SK-N-SH treated with all-trans-retinoic acid at 6 μM for 48 hours (cell line): ENCODE results near the gene UNC13C.

Source experiments
- ARNTL ChIP-seq: fragments of 450-650 bp; formaldehyde crosslinking; IDR thresholded peaks from 2 replicates; pipeline ENCODE4 v1.5.0; 2020; ENCODE audit warnings: low read depth, mild to moderate bottlenecking, moderate library complexity, borderline replicate concordance
- CSDC2 ChIP-seq: fragments of 250-450 bp; sonication (Bioruptor Pico); IDR thresholded peaks from 2 replicates; pipeline ENCODE4 v1.5.0; 2020; ENCODE audit warnings: mild to moderate bottlenecking, moderate library complexity
- OSR1 ChIP-seq: fragments of 250-450 bp; sonication (Bioruptor Pico); IDR thresholded peaks from 2 replicates; pipeline ENCODE4 v1.8.0; 2022; ENCODE audit warnings: moderate library complexity, mild to moderate bottlenecking, inconsistent platforms
- RARB ChIP-seq: fragments of 250-450 bp; sonication (Bioruptor Pico); IDR thresholded peaks from 2 replicates; pipeline ENCODE4 v1.8.0; 2021; ENCODE audit warnings: mild to moderate bottlenecking, moderate library complexity
- TCF4 ChIP-seq: fragments of 250-450 bp; sonication (Bioruptor Pico); IDR thresholded peaks from 2 replicates; pipeline ENCODE4 v1.8.0; 2021; ENCODE audit warnings: mild to moderate bottlenecking, moderate library complexity, borderline replicate concordance
- ZNF70 ChIP-seq: fragments of 450-650 bp; formaldehyde crosslinking; IDR thresholded peaks from 2 replicates; pipeline ENCODE4 v1.5.0; 2020; ENCODE audit warnings: mild to moderate bottlenecking, moderate library complexity
- ZNF8 ChIP-seq: fragments of 450-650 bp; formaldehyde crosslinking; IDR thresholded peaks from 2 replicates; pipeline ENCODE4 v1.5.0; 2020; ENCODE audit warnings: mild to moderate bottlenecking, moderate library complexity
- TF ChIP-seq, protein P1 (sequence below): fragments of 250-450 bp; sonication (Bioruptor Pico); IDR thresholded peaks from 2 replicates; pipeline ENCODE4 v1.5.1; 2020; ENCODE audit warnings: low read depth, mild to moderate bottlenecking, moderate library complexity
- TF ChIP-seq, protein P2 (sequence below): fragments of 250-450 bp; sonication (Bioruptor Pico); IDR thresholded peaks from 2 replicates; pipeline ENCODE4 v1.8.0; 2020; ENCODE audit warnings: mild to moderate bottlenecking, moderate library complexity, borderline replicate concordance

DNA sequence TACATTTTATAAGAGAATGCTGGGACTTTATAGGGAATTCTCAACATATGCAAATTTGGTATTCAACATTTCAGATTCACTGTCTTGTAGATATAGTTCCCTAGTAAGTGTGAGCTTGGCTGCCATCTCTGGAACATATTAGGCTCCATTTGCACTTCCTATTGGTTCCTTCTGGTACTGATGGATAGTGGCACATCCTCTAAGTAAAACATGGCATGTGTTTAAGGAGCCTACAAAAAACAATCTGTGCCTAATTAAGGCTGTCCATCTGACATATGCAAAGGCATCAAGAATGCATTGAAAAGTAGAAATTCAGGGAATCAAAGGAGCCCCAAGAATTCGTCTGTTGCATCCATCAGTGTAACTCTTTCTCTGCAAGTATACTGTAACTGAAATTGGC lies 344.1 kb downstream of the UNC13C start:
- TF ChIP-seq ZNF8 (CRISPR knock-in tag) (no peak), OSR1 (CRISPR knock-in tag) (no peak), ARNTL (no peak), CSDC2 (CRISPR knock-in tag) (no peak), ZNF70 (no peak), TCF4 (CRISPR knock-in tag) (no peak), RARB (CRISPR knock-in tag) (no peak)
- TF ChIP-seq, protein P1, sequence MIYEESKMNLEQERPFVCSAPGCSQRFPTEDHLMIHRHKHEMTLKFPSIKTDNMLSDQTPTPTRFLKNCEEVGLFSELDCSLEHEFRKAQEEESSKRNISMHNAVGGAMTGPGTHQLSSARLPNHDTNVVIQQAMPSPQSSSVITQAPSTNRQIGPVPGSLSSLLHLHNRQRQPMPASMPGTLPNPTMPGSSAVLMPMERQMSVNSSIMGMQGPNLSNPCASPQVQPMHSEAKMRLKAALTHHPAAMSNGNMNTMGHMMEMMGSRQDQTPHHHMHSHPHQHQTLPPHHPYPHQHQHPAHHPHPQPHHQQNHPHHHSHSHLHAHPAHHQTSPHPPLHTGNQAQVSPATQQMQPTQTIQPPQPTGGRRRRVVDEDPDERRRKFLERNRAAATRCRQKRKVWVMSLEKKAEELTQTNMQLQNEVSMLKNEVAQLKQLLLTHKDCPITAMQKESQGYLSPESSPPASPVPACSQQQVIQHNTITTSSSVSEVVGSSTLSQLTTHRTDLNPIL = no peak
- TF ChIP-seq, protein P2, sequence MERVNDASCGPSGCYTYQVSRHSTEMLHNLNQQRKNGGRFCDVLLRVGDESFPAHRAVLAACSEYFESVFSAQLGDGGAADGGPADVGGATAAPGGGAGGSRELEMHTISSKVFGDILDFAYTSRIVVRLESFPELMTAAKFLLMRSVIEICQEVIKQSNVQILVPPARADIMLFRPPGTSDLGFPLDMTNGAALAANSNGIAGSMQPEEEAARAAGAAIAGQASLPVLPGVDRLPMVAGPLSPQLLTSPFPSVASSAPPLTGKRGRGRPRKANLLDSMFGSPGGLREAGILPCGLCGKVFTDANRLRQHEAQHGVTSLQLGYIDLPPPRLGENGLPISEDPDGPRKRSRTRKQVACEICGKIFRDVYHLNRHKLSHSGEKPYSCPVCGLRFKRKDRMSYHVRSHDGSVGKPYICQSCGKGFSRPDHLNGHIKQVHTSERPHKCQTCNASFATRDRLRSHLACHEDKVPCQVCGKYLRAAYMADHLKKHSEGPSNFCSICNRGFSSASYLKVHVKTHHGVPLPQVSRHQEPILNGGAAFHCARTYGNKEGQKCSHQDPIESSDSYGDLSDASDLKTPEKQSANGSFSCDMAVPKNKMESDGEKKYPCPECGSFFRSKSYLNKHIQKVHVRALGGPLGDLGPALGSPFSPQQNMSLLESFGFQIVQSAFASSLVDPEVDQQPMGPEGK (CRISPR knock-in tag) = no peak
